IMR-90 (cell line): ENCODE data around the gene C1orf56. TPM values are rescaled to one million over a fixed set of nuclear protein-coding genes. Genes with fewer than 3 reads are reported as not detected.
A peak's percentile ranks its signal among the peaks of the same experiment; 100 is the strongest.

Source experiments
- ATAC-seq: fragments of 200-7000 bp; cut with Tn5 transposase; 2 replicates; pipeline ENCODE4 v1.9.1; 2020; ENCODE audit warnings: low read depth, mild to moderate bottlenecking, moderate library complexity
- BruUV-seq: library from RNA; stranded (reverse); fragments of 400-500 nt; replicated peaks from 2 replicates; lab custom pipeline; 2021; lab: Mats Ljungman, UMichigan
- CTCF ChIA-PET: fragments of 300-600 bp; formaldehyde crosslinking; extraction: SDS; loops from one replicate; lab custom pipeline; 2021; ENCODE audit warnings: antibody characterized with exemption; lab: Yijun Ruan, JAX
- POLR2A ChIA-PET: fragments of 300-600 bp; sonication (Branson Sonifier 250); formaldehyde crosslinking; loops from one replicate; lab custom pipeline; 2022; ENCODE audit warnings: antibody characterized with exemption; ENCODE audit not compliant: unreplicated experiment; lab: Charles Lee
- DNase-seq: peaks from one replicate; pipeline ENCODE4 v3.0.0; 2013
- H2AFZ ChIP-seq: replicated peaks from 2 replicates; pipeline ENCODE3; 2013; ENCODE audit warnings: low read length, mild to moderate bottlenecking; ENCODE audit not compliant: poor library complexity
- H2AK5ac ChIP-seq: 2 replicates; pipeline ENCODE4 v1.6.1; 2013; ENCODE audit warnings: low read depth, low read length, inconsistent platforms
- H2AK9ac ChIP-seq: replicated peaks from 2 replicates; pipeline ENCODE3; 2013; ENCODE audit warnings: mild to moderate bottlenecking, low read depth, low read length, moderate library complexity; ENCODE audit not compliant: poor library complexity
- H2BK120ac ChIP-seq: 2 replicates; pipeline ENCODE4 v1.6.1; 2013; ENCODE audit warnings: low read depth, low read length, inconsistent platforms
- H2BK15ac ChIP-seq: 3 replicates; pipeline ENCODE4 v1.6.1; 2013; ENCODE audit warnings: low read depth, low read length, inconsistent platforms
- H2BK20ac ChIP-seq: 2 replicates; pipeline ENCODE4 v1.6.1; 2013; ENCODE audit warnings: low read depth, mild to moderate bottlenecking, inconsistent platforms, low read length, moderate library complexity
- H2BK5ac ChIP-seq: 2 replicates; pipeline ENCODE4 v1.6.1; 2013; ENCODE audit warnings: mild to moderate bottlenecking, low read depth, low read length, inconsistent platforms; ENCODE audit not compliant: poor library complexity, severe bottlenecking
- H3K14ac ChIP-seq: replicated peaks from 2 replicates; pipeline ENCODE4 v1.6.1; 2013; ENCODE audit warnings: low read depth, low read length, inconsistent platforms
- H3K18ac ChIP-seq: 2 replicates; pipeline ENCODE4 v1.6.1; 2013; ENCODE audit warnings: low read depth, low read length, control low read depth
- H3K23ac ChIP-seq: 2 replicates; pipeline ENCODE4 v1.6.1; 2013; ENCODE audit warnings: low read depth, low read length, inconsistent platforms
- H3K27ac ChIP-seq: 2 replicates; pipeline ENCODE4 v1.5.1; 2013; ENCODE audit warnings: mild to moderate bottlenecking, control low read depth, low read length; ENCODE audit not compliant: insufficient read depth
- H3K27me3 ChIP-seq: 2 replicates; pipeline ENCODE4 v1.6.1; 2013; ENCODE audit warnings: low read length; ENCODE audit not compliant: control insufficient read depth, insufficient read depth
- H3K36me3 ChIP-seq: 2 replicates; pipeline ENCODE4 v1.6.1; 2013; ENCODE audit warnings: low read length, mixed read lengths; ENCODE audit not compliant: control insufficient read depth, insufficient read depth
- H3K4ac ChIP-seq: 2 replicates; pipeline ENCODE4 v1.6.1; 2013; ENCODE audit warnings: low read depth, low read length, inconsistent platforms
- H3K4me1 ChIP-seq: 2 replicates; pipeline ENCODE4 v1.6.1; 2013; ENCODE audit warnings: low read length, mixed read lengths; ENCODE audit not compliant: control insufficient read depth, insufficient read depth
- H3K4me2 ChIP-seq: 2 replicates; pipeline ENCODE4 v1.6.1; 2013; ENCODE audit warnings: low read depth, mild to moderate bottlenecking, control low read depth, low read length, moderate library complexity
- H3K4me3 ChIP-seq: 2 replicates; pipeline ENCODE4 v1.5.1; 2013; ENCODE audit warnings: low read depth, mild to moderate bottlenecking, control low read depth, low read length, moderate library complexity; ENCODE audit not compliant: insufficient read depth
- H3K56ac ChIP-seq: 2 replicates; pipeline ENCODE4 v1.6.1; 2013; ENCODE audit warnings: low read length, inconsistent platforms; ENCODE audit not compliant: insufficient read depth; ENCODE audit errors: extremely low read depth
- H3K79me1 ChIP-seq, 2 experiments: 2 replicates each; pipeline ENCODE4 v1.6.1; 2013; ENCODE audit warnings: low read length in 2 of 2, inconsistent platforms in 1 of 2, low read depth in 1 of 2
- H3K9ac ChIP-seq: 2 replicates; pipeline ENCODE4 v1.6.1; 2013; ENCODE audit warnings: low read depth, low read length, control low read depth
- H3K9me1 ChIP-seq: 2 replicates; pipeline ENCODE4 v1.6.1; 2013; ENCODE audit warnings: low read length, inconsistent platforms; ENCODE audit not compliant: insufficient read depth
- H3K9me3 ChIP-seq: 2 replicates; pipeline ENCODE4 v1.6.1; 2013; ENCODE audit warnings: low read length; ENCODE audit not compliant: control insufficient read depth, insufficient read depth
- H4K20me1 ChIP-seq: 2 replicates; pipeline ENCODE4 v1.6.1; 2013; ENCODE audit warnings: low read length, inconsistent platforms; ENCODE audit not compliant: insufficient read depth
- H4K5ac ChIP-seq: 2 replicates; pipeline ENCODE4 v1.6.1; 2013; ENCODE audit warnings: mild to moderate bottlenecking, low read depth, low read length, control low read depth
- H4K8ac ChIP-seq, 2 experiments: 2 replicates each; pipeline ENCODE4 v1.6.1; 2013; ENCODE audit warnings: low read depth in 2 of 2, low read length in 2 of 2, control low read depth in 1 of 2, inconsistent platforms in 1 of 2
- H4K91ac ChIP-seq: 2 replicates; pipeline ENCODE4 v1.6.1; 2013; ENCODE audit warnings: low read depth, low read length, inconsistent platforms; ENCODE audit not compliant: insufficient read depth
- BHLHE40 ChIP-seq: fragments of 150-350 bp; IDR thresholded peaks from 2 replicates; pipeline ENCODE4 v1.6.1; 2016; ENCODE audit warnings: mild to moderate bottlenecking, low read depth, low read length
- CHD1 ChIP-seq: IDR thresholded peaks from 2 replicates; pipeline ENCODE4 v1.6.1; 2012; ENCODE audit warnings: low read depth, low read length, improper control_type of control experiment
- ELK1 ChIP-seq: fragments of 150-350 bp; IDR thresholded peaks from 2 replicates; pipeline ENCODE4 v1.6.1; 2016; ENCODE audit warnings: low read depth, mild to moderate bottlenecking, low read length, moderate library complexity, borderline replicate concordance
- FOS ChIP-seq: fragments of 150-350 bp; IDR thresholded peaks from 2 replicates; pipeline ENCODE4 v1.6.1; 2016; ENCODE audit warnings: low read depth, low read length
- MAFK ChIP-seq: IDR thresholded peaks from 2 replicates; pipeline ENCODE4 v1.6.1; 2012; ENCODE audit warnings: low read depth, low read length, improper control_type of control experiment
- MAZ ChIP-seq: IDR thresholded peaks from 2 replicates; pipeline ENCODE4 v1.6.1; 2012; ENCODE audit warnings: low read depth, mild to moderate bottlenecking, low read length, improper control_type of control experiment, moderate library complexity, borderline replicate concordance
- MXI1 ChIP-seq: IDR thresholded peaks from 2 replicates; pipeline ENCODE4 v1.6.1; 2012; ENCODE audit warnings: low read depth, mild to moderate bottlenecking, low read length, moderate library complexity, borderline replicate concordance
- NFE2L2 ChIP-seq: fragments of 150-350 bp; IDR thresholded peaks from 2 replicates; pipeline ENCODE4 v1.6.1; 2016; ENCODE audit warnings: low read depth, mild to moderate bottlenecking, low read length
- POLR2A ChIP-seq: IDR thresholded peaks from 2 replicates; pipeline ENCODE4 v1.6.1; 2012; ENCODE audit warnings: mild to moderate bottlenecking, low read depth, low read length
- RAD21 ChIP-seq: IDR thresholded peaks from 2 replicates; pipeline ENCODE4 v1.6.1; 2012; ENCODE audit warnings: low read length, improper control_type of control experiment
- RCOR1 ChIP-seq: IDR thresholded peaks from 2 replicates; pipeline ENCODE4 v1.6.1; 2012; ENCODE audit warnings: mild to moderate bottlenecking, low read length, improper control_type of control experiment; ENCODE audit not compliant: insufficient replicate concordance
- RFX5 ChIP-seq: IDR thresholded peaks from 2 replicates; pipeline ENCODE4 v1.8.0; 2012; ENCODE audit warnings: low read depth, mild to moderate bottlenecking, low read length, moderate library complexity
- SMC3 ChIP-seq: fragments of 150-350 bp; IDR thresholded peaks from 2 replicates; pipeline ENCODE4 v1.6.1; 2016; ENCODE audit warnings: low read depth, mild to moderate bottlenecking, antibody characterized with exemption, low read length, moderate library complexity
- WGBS, 2 experiments: methylation state at CpG; one replicate each; pipeline versions ENCODE4 v1.1.5 to v1.1.7; 2013; ENCODE audit warnings: missing lambda C conversion rate in 2 of 2; ENCODE audit not compliant: insufficient read length in 1 of 2; ENCODE audit errors: extremely low coverage in 2 of 2; 5-methylcytosine and 5-hydroxymethylcytosine counted together
- dilution Hi-C: fragments of 300-500 bp; cut with HindIII; formaldehyde crosslinking; loops from one replicate; pipeline ENCODE4 v1.14.3; 2018; ENCODE audit warnings: low sequenced_read_pairs; ENCODE audit not compliant: unreplicated experiment
- in situ Hi-C: fragments of 300-500 bp; cut with MboI; formaldehyde crosslinking; loops from 3 replicates; pipeline ENCODE4 v1.14.3; 2019; ENCODE audit warnings: low sequenced_read_pairs, inconsistent platforms, mixed read lengths
- intact Hi-C: fragments of 100-400 bp; cut with micrococcal nuclease; formaldehyde crosslinking; loops from 2 replicates; pipeline ENCODE4 v1.10.0; 2022
- polyA plus RNA-seq, 3 experiments: library from polyadenylated mRNA; depleted of rRNA; stranded (reverse); fragments of >200 nt; gene quantifications; 2 replicates each; pipeline ENCODE4 v1.2.3, GENCODE V29; 2012; ENCODE audit warnings: low replicate concordance in 1 of 3
- total RNA-seq: library from RNA; depleted of rRNA; stranded (reverse); fragments of >200 nt; gene quantifications from 2 replicates; pipeline ENCODE4 v1.2.3, GENCODE V29; 2012
- TF ChIP-seq, protein P1 (sequence below): conservative IDR thresholded peaks from 2 replicates; pipeline ENCODE4 v1.5.1; 2012; ENCODE audit warnings: mild to moderate bottlenecking, low read depth, low read length, improper control_type of control experiment

C1orf56 gene
- total and polyA plus RNA-seq, 2 of the 4 experiments (the other 2 are of a cell fraction): 0.54 to 1.2 TPM

DNA sequence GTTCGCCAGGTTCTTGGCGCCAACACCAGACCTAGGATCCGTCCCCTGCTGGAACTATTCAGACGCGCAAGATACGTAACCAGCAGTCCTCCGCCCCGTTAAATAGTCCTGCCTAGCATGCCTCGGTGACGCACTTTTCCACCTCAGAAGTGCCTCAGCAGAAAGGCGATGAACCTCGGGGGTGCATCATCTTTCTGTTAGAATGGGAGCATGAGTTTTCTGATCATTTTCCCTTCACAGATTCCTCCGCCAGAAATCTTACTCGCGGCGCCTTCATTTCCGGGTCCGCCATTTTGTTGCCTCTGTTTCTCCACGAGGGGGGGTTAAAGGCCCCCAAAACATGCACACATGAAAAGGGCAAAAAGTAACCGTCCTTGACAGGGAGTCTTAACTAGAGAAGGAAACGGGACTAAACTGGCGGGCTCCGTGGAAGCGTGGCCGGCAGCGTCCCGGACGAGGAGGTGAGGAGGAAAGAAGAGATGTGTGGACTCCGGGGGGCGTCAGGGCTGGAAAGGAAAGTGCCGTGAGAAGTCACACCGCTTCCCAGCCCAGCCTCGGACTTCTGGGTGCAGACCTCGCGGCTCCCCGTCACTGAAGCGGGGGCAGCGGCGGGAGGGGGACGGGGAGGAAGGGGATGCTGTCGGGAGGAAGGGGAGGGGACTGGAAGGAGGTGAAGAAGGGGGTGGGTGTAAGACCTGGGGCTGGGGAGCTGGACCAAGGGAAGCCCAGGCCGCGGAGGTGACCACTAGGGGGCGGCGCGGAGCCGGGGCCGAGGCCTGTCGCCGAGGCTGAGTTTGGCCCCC is 23.1 kb downstream of the C1orf56 start, which contains the start of gene GABPB2:
Gene GABPB2, plus strand, starts transcription at position 288 of the 803 bp plus-strand sequence. CDS start 17,429 bp downstream, outside the sequence.
- Histone ChIP-seq H4K20me1 (no peaks in the 10 kb centered on the region), H2AFZ (peak within 1 kb of the TSS; percentile 97), H3K9ac (peak within 1 kb of the TSS; percentile 93), H3K27ac (peak within 1 kb of the TSS; percentile 88), H2BK15ac (peak within 1 kb of the TSS; percentile 53; the same call in 2 of the 3 replicates), H3K27me3 (no peaks in the 10 kb centered on the region), H3K14ac (peak within 1 kb of the TSS; percentile 95), H4K5ac (peak within 1 kb of the TSS; percentile 98), H4K91ac (peak within 1 kb of the TSS; percentile 99), H2BK5ac (peak within 1 kb of the TSS; percentile 92), H3K9me1 (no peaks in the 10 kb centered on the region), H3K4me1 (no peaks in the 10 kb centered on the region), H3K18ac (peak within 1 kb of the TSS; percentile 95), H4K8ac (peak within 1 kb of the TSS; percentile 96 to 100), H3K79me1 (peaks cover 8 to 43% of the 10 kb centered on the region in 2 experiments), H2BK20ac (0 out of 2 replicates have a peak within 1 kb of the TSS, but pooled peaks have one; percentile 45), H2AK5ac (peak within 1 kb of the TSS; percentile 93), H2BK120ac (peak within 1 kb of the TSS; percentile 76), H3K4ac (peak within 1 kb of the TSS; percentile 92), H3K9me3 (no peaks in the 10 kb centered on the region), H3K23ac (peak within 1 kb of the TSS; percentile 74), H3K56ac (peak within 1 kb of the TSS; percentile 97), H3K4me3 (peak within 1 kb of the TSS; percentile 73), H3K36me3 (peaks cover 7% of the 10 kb centered on the region; the same call in 1 of the 2 replicates), H3K4me2 (peak within 1 kb of the TSS; percentile 92), H2AK9ac (peak within 1 kb of the TSS; percentile 98)
- intact Hi-C loops (loop anchor here (5.0 kb wide), 1 partner anchor 77 kb away; the partner anchor contains the start of gene SEMA6C), in situ Hi-C loops (no loop called here), dilution Hi-C loops (no loop called here)
- ATAC-seq: peak; percentile 94
- 0% methylated on average over 7 of the region's 50 CpGs; no CpG with 5 or more reads in 1 of the 2 experiments for WGBS, 2 experiments
- no TSS peak for BruUV-seq
- peak; percentile 99 for DNase-seq
- POLR2A ChIA-PET: interaction anchor here (0.6 kb wide), 1 partner anchor 10 kb away, joined by 4 read pairs; the partner anchor contains the start of gene MLLT11
- CTCF ChIA-PET: interaction anchor here (1.1 kb wide), 1 partner anchor 13 kb away, joined by 5 read pairs; no protein-coding TSS in a partner anchor
- TF ChIP-seq MAZ (peak; percentile 89), NFE2L2 (no peak), RCOR1 (no peak), SMC3 (peak; percentile 18; the same call in 1 of the 2 replicates), POLR2A (peak; percentile 91), RFX5 (peak; percentile 25; the same call in 1 of the 2 replicates), FOS (no peak), BHLHE40 (peak; percentile 32; the same call in 1 of the 2 replicates), RAD21 (peak; percentile 47), MXI1 (no peak; the same call in 1 of the 2 replicates), CHD1 (peak; percentile 80; the same call in 1 of the 2 replicates), MAFK (peak; percentile 29; the same call in 1 of the 2 replicates), ELK1 (no peak)
- TF ChIP-seq, protein P1, sequence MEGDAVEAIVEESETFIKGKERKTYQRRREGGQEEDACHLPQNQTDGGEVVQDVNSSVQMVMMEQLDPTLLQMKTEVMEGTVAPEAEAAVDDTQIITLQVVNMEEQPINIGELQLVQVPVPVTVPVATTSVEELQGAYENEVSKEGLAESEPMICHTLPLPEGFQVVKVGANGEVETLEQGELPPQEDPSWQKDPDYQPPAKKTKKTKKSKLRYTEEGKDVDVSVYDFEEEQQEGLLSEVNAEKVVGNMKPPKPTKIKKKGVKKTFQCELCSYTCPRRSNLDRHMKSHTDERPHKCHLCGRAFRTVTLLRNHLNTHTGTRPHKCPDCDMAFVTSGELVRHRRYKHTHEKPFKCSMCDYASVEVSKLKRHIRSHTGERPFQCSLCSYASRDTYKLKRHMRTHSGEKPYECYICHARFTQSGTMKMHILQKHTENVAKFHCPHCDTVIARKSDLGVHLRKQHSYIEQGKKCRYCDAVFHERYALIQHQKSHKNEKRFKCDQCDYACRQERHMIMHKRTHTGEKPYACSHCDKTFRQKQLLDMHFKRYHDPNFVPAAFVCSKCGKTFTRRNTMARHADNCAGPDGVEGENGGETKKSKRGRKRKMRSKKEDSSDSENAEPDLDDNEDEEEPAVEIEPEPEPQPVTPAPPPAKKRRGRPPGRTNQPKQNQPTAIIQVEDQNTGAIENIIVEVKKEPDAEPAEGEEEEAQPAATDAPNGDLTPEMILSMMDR: peak; percentile 84
